Measurements from ENCODE around the gene RIN1. TPM values are rescaled to one million over a fixed set of nuclear protein-coding genes. Genes with fewer than 3 reads are reported as not detected.
A peak's percentile ranks its signal among the peaks of the same experiment; 100 is the strongest.

Gene RIN1
- total and polyA plus RNA-seq, 4 experiments from 2014 or later = 2.1 to 10.1 (median 5.4) TPM

DNA sequence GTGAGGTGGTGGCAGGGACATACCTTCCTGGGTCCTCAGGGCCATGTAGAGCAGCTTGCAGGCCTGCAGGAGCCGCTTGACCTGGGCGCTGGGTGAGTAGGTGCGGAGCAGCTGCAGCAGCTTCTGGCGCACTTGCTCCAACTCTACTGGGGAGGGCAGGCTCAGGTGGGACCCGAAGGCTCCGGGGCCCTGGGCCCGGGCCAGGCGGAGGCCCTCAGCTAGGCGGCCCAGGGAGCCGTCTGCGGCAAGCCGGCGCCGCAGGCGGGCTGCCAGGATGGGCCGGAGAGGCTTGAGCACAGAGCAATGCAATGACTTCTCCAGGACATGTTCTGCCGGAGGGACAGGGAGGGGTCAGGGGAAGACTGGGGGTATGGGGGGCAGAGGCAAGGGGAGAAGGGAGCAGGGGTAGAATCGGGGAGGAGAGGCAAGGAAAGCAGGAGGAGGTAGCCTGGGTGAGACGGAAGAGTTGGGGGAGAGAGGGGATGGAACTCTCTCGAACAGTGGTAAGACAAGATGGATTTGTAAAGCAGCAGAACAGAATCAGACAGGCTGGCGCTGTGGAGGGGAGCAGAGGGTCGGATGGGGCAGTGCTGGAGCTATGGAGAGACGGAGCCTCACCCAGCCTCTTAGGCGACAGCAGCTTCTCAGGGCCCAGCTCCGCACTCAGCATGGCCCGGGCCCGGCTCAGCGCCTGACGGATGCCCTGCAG, 2.2 kb downstream of the RIN1 start:
- ChIA-PET POLR2A (ENCODE audit: partially characterized antibody) (interaction anchor here (1.3 to 2.8 kb wide), 2 partner anchors 11 to 22 kb away, joined by 3 to 15 read pairs; partner anchors contain the start of gene BRMS1), CTCF (ENCODE audit: partially characterized antibody) (interaction anchor here (3.2 to 8.6 kb wide), 2 partner anchors 22 to 52 kb away, joined by 10 to 110 read pairs; no protein-coding TSS in a partner anchor)
- H3K27me3 Mint-ChIP-seq = no peaks in the 10 kb centered on the region
- H3K9me3 ChIP-seq (ENCODE audit: control insufficient read depth in 1 of 2, low read length in 2 of 2) = no peaks in the 10 kb centered on the region
- H3K36me3 ChIP-seq (ENCODE audit: insufficient read depth, low read length) = peaks cover 7% of the 10 kb centered on the region
- DNase-seq = no peak
- H3K27ac ChIP-seq (ENCODE audit: low read depth, low read length) = no peak overlapping the region
- no peak overlapping the region for H3K4me3 Mint-ChIP-seq
- no peaks in the 10 kb centered on the region for H3K27me3 ChIP-seq (ENCODE audit: insufficient read depth, low read length)
- intact Hi-C loops (cut with micrococcal nuclease) = no loop called here
- H3K4me1 ChIP-seq (ENCODE audit: insufficient read depth, low read length) = peaks cover 18% of the 10 kb centered on the region
- peaks cover 0 to 2% (median 0%) of the 10 kb centered on the region in 8 donors for H3K9me3 Mint-ChIP-seq
- H3K4me1 Mint-ChIP-seq = peaks cover 8 to 25% (median 16%) of the 10 kb centered on the region in 4 donors
- H3K4me3 ChIP-seq (ENCODE audit: low read length in 2 of 2) = no peak overlapping the region
- H3K36me3 Mint-ChIP-seq = peaks cover 5 to 15% of the 10 kb centered on the region in 2 donors
- no peak overlapping the region for H3K27ac Mint-ChIP-seq

DNA sequence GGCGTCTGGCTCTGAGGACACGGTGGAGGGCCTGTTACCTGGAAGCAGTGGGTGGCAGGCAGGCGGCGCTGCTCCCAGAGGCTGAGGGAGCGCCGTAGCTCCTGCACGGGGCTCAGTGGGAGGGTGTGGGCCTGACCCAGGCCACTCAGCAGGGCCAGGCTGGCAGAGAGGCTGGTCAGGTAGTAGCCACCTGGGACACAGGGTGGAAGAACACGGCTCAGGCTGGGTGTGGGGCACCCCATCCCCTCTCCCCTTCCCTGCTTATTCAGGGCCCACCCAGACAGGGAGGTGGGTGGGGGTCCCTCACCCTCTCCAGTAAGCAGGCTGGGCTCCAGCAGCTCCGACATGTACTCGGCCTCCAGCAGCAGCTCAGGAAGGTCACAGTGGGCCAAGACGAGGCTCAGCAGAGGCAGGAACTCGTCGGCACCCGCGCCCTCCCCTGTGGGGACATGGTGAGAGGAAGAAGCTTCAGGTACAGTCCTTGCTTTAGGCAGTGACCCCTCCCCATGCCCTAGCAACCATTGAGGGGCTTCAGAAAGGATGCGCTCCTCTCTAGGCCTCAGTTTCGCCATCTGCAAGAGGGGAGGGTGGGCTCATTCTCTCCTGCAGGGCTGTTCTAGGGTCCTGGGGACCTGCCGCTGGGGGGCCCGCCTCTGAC, 2.9 kb downstream of the RIN1 start:
- no peak for DNase-seq
- Histone ChIP-seq H3K36me3 (ENCODE audit: insufficient read depth, low read length) (peaks cover 5% of the 10 kb centered on the region), H3K4me3 (ENCODE audit: low read length in 2 of 2) (no peak overlapping the region), H3K27ac (ENCODE audit: low read depth, low read length) (no peak overlapping the region), H3K4me1 (ENCODE audit: insufficient read depth, low read length) (peaks cover 23% of the 10 kb centered on the region), H3K27me3 (ENCODE audit: insufficient read depth, low read length) (no peaks in the 10 kb centered on the region), H3K9me3 (ENCODE audit: control insufficient read depth in 1 of 2, low read length in 2 of 2) (no peaks in the 10 kb centered on the region)
- H3K36me3 Mint-ChIP-seq = peaks cover 0 to 9% of the 10 kb centered on the region in 2 donors
- CTCF ChIA-PET (ENCODE audit: partially characterized antibody) = interaction anchor here (3.2 to 8.6 kb wide), 2 partner anchors 21 to 53 kb away, joined by 10 to 110 read pairs; no protein-coding TSS in a partner anchor
- H3K27ac Mint-ChIP-seq = peak overlapping the region in 1 of 7 donors; percentile 29
- no peak overlapping the region for H3K4me3 Mint-ChIP-seq
- intact Hi-C loops (cut with micrococcal nuclease) = no loop called here
- peaks cover 12 to 27% (median 20%) of the 10 kb centered on the region in 4 donors for H3K4me1 Mint-ChIP-seq
- peaks cover 0 to 2% (median 0%) of the 10 kb centered on the region in 8 donors for H3K9me3 Mint-ChIP-seq
- POLR2A ChIA-PET (ENCODE audit: partially characterized antibody) = interaction anchor here (1.3 kb wide), 1 partner anchor 21 kb away, joined by 3 read pairs; no protein-coding TSS in a partner anchor
- H3K27me3 Mint-ChIP-seq = no peaks in the 10 kb centered on the region

DNA sequence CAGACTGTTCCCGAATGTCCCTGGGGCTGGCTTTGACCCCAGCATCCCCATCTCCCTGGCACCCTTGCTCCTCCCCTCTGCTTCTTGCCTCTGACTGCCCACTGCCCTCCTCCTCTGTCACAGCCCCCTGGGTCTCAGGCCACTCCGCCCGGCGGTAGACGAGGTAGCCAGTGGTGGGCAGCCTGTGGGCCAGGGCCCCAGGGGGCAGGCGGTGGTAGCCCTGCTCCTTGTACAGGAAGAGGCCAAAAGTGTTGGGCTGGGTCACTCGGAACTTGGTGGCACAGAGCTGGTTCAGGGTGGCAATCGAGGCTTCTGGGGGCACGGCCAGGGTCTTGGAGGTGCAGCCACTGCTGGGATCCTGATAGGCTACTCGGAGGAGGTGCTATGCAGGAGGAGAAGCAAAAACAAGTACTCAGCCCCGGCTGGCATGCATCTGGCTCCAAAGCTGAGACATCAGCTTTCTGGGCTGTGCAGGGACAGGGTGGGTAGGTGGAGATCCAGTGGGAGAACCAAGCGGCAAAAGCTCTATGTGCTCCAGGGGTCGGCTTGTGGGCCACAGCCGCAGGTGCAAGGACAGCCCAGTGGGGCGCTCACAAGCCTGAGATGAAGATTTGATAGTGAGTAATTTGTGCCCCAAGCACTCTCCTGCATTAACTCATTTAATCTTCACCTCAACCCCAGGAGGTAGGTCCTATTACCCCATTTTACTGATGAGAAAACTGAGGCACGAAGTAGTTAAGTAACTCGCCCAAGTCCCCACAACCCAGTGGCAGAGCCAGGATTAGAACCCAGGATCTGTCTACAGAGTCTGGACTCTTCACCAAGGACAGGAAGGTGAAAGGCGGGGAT, 3.6 kb downstream of the RIN1 start:
- DNase-seq = no peak
- H3K27ac Mint-ChIP-seq = peak overlapping the region in 1 of 7 donors; percentile 61
- ChIA-PET POLR2A (ENCODE audit: partially characterized antibody) (interaction anchor here (0.8 to 1.3 kb wide), 3 partner anchors 12 to 21 kb away, joined by 3 to 4 read pairs (median 3); partner anchors contain the start of gene BRMS1), CTCF (ENCODE audit: partially characterized antibody) (interaction anchor here (1.8 to 8.6 kb wide), 2 partner anchors 20 to 33 kb away, joined by 4 to 110 read pairs; no protein-coding TSS in a partner anchor)
- H3K27ac ChIP-seq (ENCODE audit: low read depth, low read length) = no peak overlapping the region
- intact Hi-C loops (cut with micrococcal nuclease) = no loop called here
- H3K9me3 Mint-ChIP-seq = peaks cover 0 to 2% (median 0%) of the 10 kb centered on the region in 8 donors
- H3K27me3 Mint-ChIP-seq = no peaks in the 10 kb centered on the region
- H3K36me3 Mint-ChIP-seq = peaks cover 0 to 9% of the 10 kb centered on the region in 2 donors
- no peak overlapping the region for H3K4me3 Mint-ChIP-seq
- no peaks in the 10 kb centered on the region for H3K27me3 ChIP-seq (ENCODE audit: insufficient read depth, low read length)
- H3K36me3 ChIP-seq (ENCODE audit: insufficient read depth, low read length) = peaks cover 5% of the 10 kb centered on the region
- H3K9me3 ChIP-seq (ENCODE audit: control insufficient read depth in 1 of 2, low read length in 2 of 2) = no peaks in the 10 kb centered on the region
- H3K4me3 ChIP-seq (ENCODE audit: low read length in 2 of 2) = no peak overlapping the region
- H3K4me1 ChIP-seq (ENCODE audit: insufficient read depth, low read length) = peaks cover 31% of the 10 kb centered on the region
- peaks cover 19 to 34% (median 27%) of the 10 kb centered on the region in 4 donors for H3K4me1 Mint-ChIP-seq

DNA sequence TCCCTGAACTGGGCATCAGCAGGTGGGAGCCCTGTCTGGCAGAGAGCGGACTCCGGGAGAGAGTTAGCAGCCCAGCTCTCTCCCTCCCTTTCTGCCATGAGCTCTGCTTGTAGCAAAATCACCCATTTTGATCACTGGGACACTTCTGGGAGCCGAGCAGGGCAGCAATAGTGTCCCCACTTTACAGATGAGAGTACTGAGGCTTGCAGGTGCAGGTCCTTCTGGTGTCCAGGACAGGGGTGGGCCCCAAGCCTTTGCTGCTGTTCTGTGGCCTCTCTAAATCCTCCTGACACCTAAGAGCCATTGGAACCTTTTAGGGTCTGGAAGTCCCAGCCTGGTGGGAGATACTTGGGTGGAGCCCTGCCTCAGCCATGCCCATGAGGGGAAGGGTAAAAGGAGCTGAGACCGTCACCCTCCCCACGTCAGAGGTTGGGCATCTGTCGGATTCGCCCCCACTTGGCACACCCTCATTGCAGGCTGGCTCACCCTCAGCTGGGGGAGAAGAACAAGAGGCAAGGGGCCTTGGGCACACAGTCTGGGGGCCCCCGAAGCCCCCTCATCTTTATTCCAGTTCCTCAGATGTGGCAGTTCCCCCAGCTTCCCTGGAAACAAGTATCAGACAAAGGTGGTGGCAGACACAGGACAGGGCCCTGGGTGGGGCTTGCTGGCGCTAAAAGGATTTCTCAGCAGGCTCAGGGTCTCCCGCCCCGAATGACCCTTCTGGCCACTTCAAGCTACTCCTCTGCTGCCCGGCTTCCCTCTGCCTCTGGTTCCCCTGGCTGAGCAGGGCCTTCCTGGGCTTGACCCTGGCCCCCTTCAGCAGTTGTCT, 4.5 kb downstream of the RIN1 start:
- H3K4me3 Mint-ChIP-seq = no peak overlapping the region

DNA sequence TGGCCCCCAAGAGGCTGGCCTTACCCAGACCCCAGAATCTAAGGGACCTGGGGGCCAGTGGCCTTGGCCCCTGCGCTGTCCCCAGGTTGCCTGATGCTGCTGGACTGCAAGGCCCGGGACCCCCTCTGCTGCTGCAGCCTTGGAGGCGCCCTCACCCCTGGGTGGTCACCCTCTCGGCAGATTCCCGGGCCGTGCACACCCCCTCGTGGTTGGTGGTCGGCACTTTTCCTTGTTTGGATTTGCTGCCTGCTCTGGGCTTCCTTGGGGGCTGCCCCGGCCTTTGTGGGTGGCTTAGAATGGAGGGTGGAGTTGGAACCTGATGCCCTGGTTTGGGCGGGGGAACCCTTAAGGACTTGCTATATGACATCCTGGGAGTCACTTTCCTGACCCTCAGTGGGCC, 5.3 kb downstream of the RIN1 start:
- H3K27ac Mint-ChIP-seq = no peak overlapping the region
- no peaks in the 10 kb centered on the region for H3K27me3 Mint-ChIP-seq
- no peak overlapping the region for H3K4me3 Mint-ChIP-seq
- CTCF ChIA-PET (ENCODE audit: partially characterized antibody) = interaction anchor here (0.9 to 8.6 kb wide), 3 partner anchors 14 to 31 kb away, joined by 3 to 110 read pairs (median 4); no protein-coding TSS in a partner anchor
- intact Hi-C loops (cut with micrococcal nuclease) = no loop called here
- POLR2A ChIA-PET (ENCODE audit: partially characterized antibody) = interaction anchor here (1.2 to 1.3 kb wide), 2 partner anchors 18 to 20 kb away, joined by 3 to 4 read pairs; no protein-coding TSS in a partner anchor
- H3K36me3 ChIP-seq (ENCODE audit: insufficient read depth, low read length) = no peaks in the 10 kb centered on the region
- H3K4me1 ChIP-seq (ENCODE audit: insufficient read depth, low read length) = peaks cover 30% of the 10 kb centered on the region
- H3K4me1 Mint-ChIP-seq = peaks cover 16 to 26% (median 21%) of the 10 kb centered on the region in 4 donors
- H3K27ac ChIP-seq (ENCODE audit: low read depth, low read length) = no peak overlapping the region
- no peaks in the 10 kb centered on the region for H3K36me3 Mint-ChIP-seq
- no peak overlapping the region for H3K4me3 ChIP-seq (ENCODE audit: low read length in 2 of 2)
- no peaks in the 10 kb centered on the region for H3K27me3 ChIP-seq (ENCODE audit: insufficient read depth, low read length)
- H3K9me3 Mint-ChIP-seq = peaks cover 0 to 2% (median 0%) of the 10 kb centered on the region in 8 donors
- no peaks in the 10 kb centered on the region for H3K9me3 ChIP-seq (ENCODE audit: control insufficient read depth in 1 of 2, low read length in 2 of 2)
- no peak for DNase-seq

More for the DNA sequence above, 4.5 kb downstream of the RIN1 start:
- Mint-ChIP-seq H3K4me1 (peaks cover 19 to 31% (median 26%) of the 10 kb centered on the region in 4 donors), H3K27me3 (no peaks in the 10 kb centered on the region), H3K9me3 (peaks cover 0 to 2% (median 0%) of the 10 kb centered on the region in 8 donors), H3K36me3 (peaks cover 0 to 5% of the 10 kb centered on the region in 2 donors), H3K27ac (peak overlapping the region in 1 of 7 donors; percentile 61)
- H3K4me3 ChIP-seq (ENCODE audit: low read length in 2 of 2) = no peak overlapping the region
- CTCF ChIA-PET (ENCODE audit: partially characterized antibody) = interaction anchor here (1.8 to 8.6 kb wide), 2 partner anchors 20 to 32 kb away, joined by 4 to 110 read pairs; no protein-coding TSS in a partner anchor
- no peak overlapping the region for H3K27ac ChIP-seq (ENCODE audit: low read depth, low read length)
- H3K9me3 ChIP-seq (ENCODE audit: control insufficient read depth in 1 of 2, low read length in 2 of 2) = no peaks in the 10 kb centered on the region
- intact Hi-C loops (cut with micrococcal nuclease) = no loop called here
- no peaks in the 10 kb centered on the region for H3K36me3 ChIP-seq (ENCODE audit: insufficient read depth, low read length)
- H3K27me3 ChIP-seq (ENCODE audit: insufficient read depth, low read length) = no peaks in the 10 kb centered on the region
- peaks cover 32% of the 10 kb centered on the region for H3K4me1 ChIP-seq (ENCODE audit: insufficient read depth, low read length)
- no peak for DNase-seq
- POLR2A ChIA-PET (ENCODE audit: partially characterized antibody) = interaction anchor here (0.8 to 1.3 kb wide), 3 partner anchors 13 to 20 kb away, joined by 3 to 4 read pairs (median 3); partner anchors contain the start of gene BRMS1

DNA sequence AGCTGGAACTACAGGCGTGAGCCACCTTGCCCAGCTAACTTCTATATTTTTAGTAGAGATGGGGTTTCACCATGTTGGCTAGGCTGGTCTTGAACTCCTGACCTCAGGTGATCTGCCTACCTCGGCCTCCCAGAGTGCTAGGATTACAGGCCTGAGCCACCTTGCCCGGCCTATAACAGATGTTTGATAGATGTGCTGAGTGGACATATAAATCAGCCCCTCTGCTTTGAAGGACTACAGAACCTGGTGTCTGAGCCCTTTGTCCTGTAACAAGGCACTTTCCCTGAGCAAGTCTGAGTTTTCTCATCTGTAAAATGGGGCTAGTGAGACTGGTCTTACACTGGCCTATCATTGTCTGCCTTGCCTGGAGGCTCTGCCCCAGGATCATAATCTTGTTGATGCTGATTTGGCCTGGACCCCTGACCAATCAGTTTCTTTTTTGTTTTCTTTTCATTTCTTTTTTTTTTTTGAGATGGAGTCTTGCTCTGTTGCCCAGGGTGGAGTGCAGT, 7.0 kb downstream of the RIN1 start:
- Mint-ChIP-seq H3K4me3 (no peak overlapping the region), H3K9me3 (peaks cover 0 to 2% (median 0%) of the 10 kb centered on the region in 8 donors), H3K27ac (peak overlapping the region in 1 of 7 donors; percentile 13), H3K27me3 (no peaks in the 10 kb centered on the region), H3K4me1 (peaks cover 18 to 27% (median 20%) of the 10 kb centered on the region in 4 donors), H3K36me3 (no peaks in the 10 kb centered on the region)
- no peak overlapping the region for H3K4me3 ChIP-seq (ENCODE audit: low read length in 2 of 2)
- no peaks in the 10 kb centered on the region for H3K9me3 ChIP-seq (ENCODE audit: control insufficient read depth in 1 of 2, low read length in 2 of 2)
- CTCF ChIA-PET (ENCODE audit: partially characterized antibody) = interaction anchor here (0.8 to 8.6 kb wide), 5 partner anchors 9 to 59 kb away, joined by 3 to 110 read pairs (median 3); partner anchors contain the start of gene BRMS1
- no peak for DNase-seq
- no peaks in the 10 kb centered on the region for H3K27me3 ChIP-seq (ENCODE audit: insufficient read depth, low read length)
- POLR2A ChIA-PET (ENCODE audit: partially characterized antibody) = interaction anchor here (2.3 kb wide), 1 partner anchor 17 kb away, joined by 22 read pairs; no protein-coding TSS in a partner anchor
- H3K4me1 ChIP-seq (ENCODE audit: insufficient read depth, low read length) = peaks cover 29% of the 10 kb centered on the region
- no peak overlapping the region for H3K27ac ChIP-seq (ENCODE audit: low read depth, low read length)
- no peaks in the 10 kb centered on the region for H3K36me3 ChIP-seq (ENCODE audit: insufficient read depth, low read length)
- intact Hi-C loops (cut with micrococcal nuclease) = loop anchor here (5.0 kb wide), 1 partner anchor 58 kb away; no protein-coding TSS in a partner anchor

All from CD4-positive, alpha-beta memory T cell (primary cell).